Activated naive CD8-positive, alpha-beta T cell (primary cell): ENCODE results near the gene EDN2.

Source experiments
- H3K27ac Mint-ChIP-seq: one replicate; pipeline ENCODE4 v1.8.0; 2021; ENCODE audit warnings: mixed read lengths
- H3K27me3 Mint-ChIP-seq: one replicate; pipeline ENCODE4 v1.8.0; 2021; ENCODE audit warnings: mixed read lengths
- H3K36me3 Mint-ChIP-seq: one replicate; pipeline ENCODE4 v1.8.0; 2021; ENCODE audit warnings: mixed read lengths
- H3K4me1 Mint-ChIP-seq: one replicate; pipeline ENCODE4 v1.8.0; 2021; ENCODE audit warnings: low read depth, mixed read lengths
- H3K4me3 Mint-ChIP-seq: one replicate; pipeline ENCODE4 v1.8.0; 2021; ENCODE audit warnings: mild to moderate bottlenecking, mixed read lengths
- H3K9me3 Mint-ChIP-seq: one replicate; pipeline ENCODE4 v1.8.0; 2021; ENCODE audit warnings: low read depth, mixed read lengths

The EDN2 gene

GRCh38 chr1:41439234-41439633, 45.2 kb downstream of the EDN2 start:
- no peaks in the 10 kb centered on the region for H3K4me1 Mint-ChIP-seq
- H3K36me3 Mint-ChIP-seq = no peaks in the 10 kb centered on the region
- H3K4me3 Mint-ChIP-seq = no peak overlapping the region
- H3K27me3 Mint-ChIP-seq = peaks cover 6% of the 10 kb centered on the region
- peaks cover under 1% of the 10 kb centered on the region for H3K9me3 Mint-ChIP-seq
- no peak overlapping the region for H3K27ac Mint-ChIP-seq

DNA sequence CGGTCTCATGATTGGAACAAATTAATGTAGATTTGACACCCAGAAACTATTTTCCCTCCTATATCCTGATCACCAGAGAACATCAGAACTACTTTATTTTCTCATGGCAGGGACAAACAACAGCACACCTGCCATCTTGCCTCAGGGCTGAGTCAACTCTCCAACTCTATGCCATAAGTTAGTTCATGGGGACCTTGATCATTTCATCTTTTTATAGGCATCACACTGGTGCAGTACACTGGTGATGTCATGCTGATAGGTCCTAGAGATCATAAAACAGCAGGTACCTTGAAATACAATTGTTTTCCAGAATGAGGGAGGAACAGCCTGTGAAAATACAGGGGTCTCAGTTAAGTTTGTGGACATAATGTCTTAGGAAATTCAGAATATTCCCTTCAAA, 45.8 kb downstream of the EDN2 start:
- Mint-ChIP-seq H3K36me3 (no peaks in the 10 kb centered on the region), H3K4me3 (no peak overlapping the region), H3K4me1 (no peaks in the 10 kb centered on the region), H3K27me3 (peaks cover 10% of the 10 kb centered on the region), H3K27ac (no peak overlapping the region), H3K9me3 (no peaks in the 10 kb centered on the region)

DNA sequence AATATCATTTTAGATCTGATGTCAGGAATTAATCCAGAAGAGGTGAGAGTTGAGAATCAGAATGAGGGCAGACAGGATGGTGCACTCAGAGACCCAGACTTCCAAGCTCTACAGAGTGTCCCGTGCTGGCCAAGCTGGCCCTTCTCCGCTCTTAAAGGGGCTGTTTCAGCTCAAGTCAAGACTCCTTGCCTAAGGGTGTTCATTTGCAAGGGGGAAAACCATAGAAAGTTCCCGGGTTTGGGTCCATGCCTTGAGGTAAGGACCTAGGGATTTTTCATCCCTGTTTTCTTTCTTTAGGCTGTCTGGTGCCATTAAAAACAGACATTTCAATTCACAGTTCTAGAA, 47.5 kb downstream of the EDN2 start:
- no peaks in the 10 kb centered on the region for H3K36me3 Mint-ChIP-seq
- no peak overlapping the region for H3K4me3 Mint-ChIP-seq
- H3K4me1 Mint-ChIP-seq = no peaks in the 10 kb centered on the region
- no peak overlapping the region for H3K27ac Mint-ChIP-seq
- no peaks in the 10 kb centered on the region for H3K9me3 Mint-ChIP-seq
- H3K27me3 Mint-ChIP-seq = peaks cover 13% of the 10 kb centered on the region

DNA sequence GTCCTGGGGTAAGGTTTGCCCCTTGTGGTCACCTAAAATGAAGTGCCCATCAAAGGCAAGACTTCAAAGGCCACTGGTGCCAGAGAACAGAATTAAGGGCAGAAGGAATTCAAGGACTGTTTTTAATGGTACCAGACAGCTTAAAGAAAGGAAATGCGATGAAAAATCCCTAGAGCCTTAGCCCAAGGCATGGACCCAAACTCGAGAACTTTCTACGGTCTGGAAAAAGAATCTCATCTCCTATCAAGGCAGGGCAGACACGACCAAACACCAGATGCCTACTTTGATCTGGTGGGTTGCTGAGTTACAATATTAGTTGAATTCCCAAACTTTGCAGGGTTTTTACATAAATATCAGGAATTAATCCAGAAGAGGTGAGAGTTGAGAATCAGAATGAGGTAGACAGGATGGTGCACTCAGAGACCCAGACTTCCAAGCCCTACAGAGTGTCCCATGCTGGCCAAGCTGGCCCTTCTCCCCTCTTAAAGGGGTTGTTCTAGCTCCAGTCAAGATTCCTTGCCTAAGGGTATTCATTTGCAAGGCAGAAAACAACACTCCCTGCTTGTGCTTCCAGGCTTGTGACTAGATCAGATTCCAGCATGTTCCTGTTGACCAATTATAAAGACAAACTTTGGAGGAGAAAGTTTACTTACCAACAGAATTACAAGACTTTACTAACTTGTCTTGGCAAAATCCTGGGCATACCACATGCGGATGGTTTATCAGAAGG, 48.0 kb downstream of the EDN2 start:
- peaks cover 13% of the 10 kb centered on the region for H3K27me3 Mint-ChIP-seq
- no peak overlapping the region for H3K27ac Mint-ChIP-seq
- no peaks in the 10 kb centered on the region for H3K36me3 Mint-ChIP-seq
- H3K9me3 Mint-ChIP-seq = no peaks in the 10 kb centered on the region
- no peaks in the 10 kb centered on the region for H3K4me1 Mint-ChIP-seq
- no peak overlapping the region for H3K4me3 Mint-ChIP-seq

DNA sequence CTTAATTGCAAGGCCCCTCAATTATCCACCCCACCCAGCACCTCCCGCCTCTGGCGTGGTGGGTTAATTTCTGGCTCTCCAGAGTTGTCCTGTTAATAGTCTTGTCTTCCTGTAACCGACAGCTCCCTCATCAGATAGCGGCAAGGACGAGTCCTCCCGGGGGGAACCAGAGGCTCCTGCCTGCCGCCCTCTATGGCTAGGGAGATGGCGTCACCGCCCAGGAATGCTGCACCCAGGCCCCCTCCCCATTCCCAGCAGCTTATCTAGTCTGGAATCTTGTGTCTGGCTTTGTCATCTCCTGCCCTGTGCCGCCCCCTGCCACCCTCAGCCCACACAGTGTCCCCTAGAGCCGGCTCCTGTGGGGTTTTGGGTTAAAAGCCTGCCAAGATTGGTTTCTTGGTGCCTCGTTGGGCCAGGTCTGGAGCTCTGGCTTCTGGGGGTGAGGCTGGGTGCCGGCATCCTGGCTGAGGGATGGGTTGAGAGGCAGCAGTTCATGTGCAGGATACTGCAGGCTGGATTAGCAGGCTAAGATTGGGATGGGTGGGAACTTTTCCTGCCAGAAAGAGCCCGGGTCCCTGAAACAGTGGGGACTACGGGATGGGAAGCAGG, 48.8 kb downstream of the EDN2 start:
- Mint-ChIP-seq H3K36me3 (no peaks in the 10 kb centered on the region), H3K27ac (no peak overlapping the region), H3K4me3 (no peak overlapping the region), H3K4me1 (no peaks in the 10 kb centered on the region), H3K9me3 (no peaks in the 10 kb centered on the region), H3K27me3 (peaks cover 13% of the 10 kb centered on the region)

GRCh38 chr1:41434748-41435449, 49.6 kb downstream of the EDN2 start:
- H3K4me3 Mint-ChIP-seq = no peak overlapping the region
- peaks cover 13% of the 10 kb centered on the region for H3K27me3 Mint-ChIP-seq
- no peak overlapping the region for H3K27ac Mint-ChIP-seq
- H3K36me3 Mint-ChIP-seq = no peaks in the 10 kb centered on the region
- no peaks in the 10 kb centered on the region for H3K4me1 Mint-ChIP-seq
- no peaks in the 10 kb centered on the region for H3K9me3 Mint-ChIP-seq

DNA sequence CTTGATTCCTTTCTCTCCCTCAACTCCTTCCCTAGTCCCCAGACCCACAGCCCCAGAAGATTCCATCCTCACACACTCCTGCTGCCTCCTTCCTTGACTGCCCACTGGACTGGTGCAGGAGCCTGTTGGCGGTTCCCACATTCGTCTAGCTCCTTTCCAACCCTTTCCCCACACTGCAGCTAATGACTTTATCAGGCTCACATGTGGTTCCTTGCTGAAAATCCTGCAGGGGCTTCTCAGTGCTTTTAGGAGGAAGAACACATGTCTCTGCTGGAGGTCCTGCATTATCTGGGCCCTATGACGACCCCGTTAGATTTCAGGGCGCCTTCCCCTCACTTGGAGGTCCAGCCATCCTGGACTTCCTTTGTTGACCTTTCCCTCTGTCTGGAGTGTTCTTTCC, 50.2 kb downstream of the EDN2 start:
- Mint-ChIP-seq H3K4me1 (no peaks in the 10 kb centered on the region), H3K9me3 (no peaks in the 10 kb centered on the region), H3K27ac (no peak overlapping the region), H3K27me3 (peaks cover 13% of the 10 kb centered on the region), H3K4me3 (no peak overlapping the region), H3K36me3 (no peaks in the 10 kb centered on the region)

DNA sequence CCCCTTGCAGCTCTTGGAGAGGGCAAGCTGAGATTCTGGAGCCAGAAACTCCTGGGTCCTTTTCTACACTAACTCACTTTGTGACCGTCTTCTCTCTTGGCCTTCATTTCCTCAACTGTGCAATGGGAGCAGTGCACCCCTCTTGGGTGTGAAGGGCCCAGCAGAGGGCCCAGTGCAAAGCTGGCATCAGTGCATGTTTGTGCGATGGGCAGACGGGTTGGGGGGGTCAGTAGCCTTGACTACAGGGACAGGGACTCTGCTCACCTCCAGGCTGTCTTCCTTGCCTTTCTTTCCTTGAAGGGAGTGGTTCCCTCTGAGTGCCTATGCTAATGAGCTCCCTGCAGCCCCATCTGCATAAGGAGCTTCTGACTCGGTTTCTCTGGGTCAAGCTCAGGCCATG, 51.0 kb downstream of the EDN2 start:
- Mint-ChIP-seq H3K27me3 (peaks cover 13% of the 10 kb centered on the region), H3K27ac (no peak overlapping the region), H3K36me3 (no peaks in the 10 kb centered on the region), H3K4me3 (no peak overlapping the region), H3K9me3 (no peaks in the 10 kb centered on the region), H3K4me1 (no peaks in the 10 kb centered on the region)

DNA sequence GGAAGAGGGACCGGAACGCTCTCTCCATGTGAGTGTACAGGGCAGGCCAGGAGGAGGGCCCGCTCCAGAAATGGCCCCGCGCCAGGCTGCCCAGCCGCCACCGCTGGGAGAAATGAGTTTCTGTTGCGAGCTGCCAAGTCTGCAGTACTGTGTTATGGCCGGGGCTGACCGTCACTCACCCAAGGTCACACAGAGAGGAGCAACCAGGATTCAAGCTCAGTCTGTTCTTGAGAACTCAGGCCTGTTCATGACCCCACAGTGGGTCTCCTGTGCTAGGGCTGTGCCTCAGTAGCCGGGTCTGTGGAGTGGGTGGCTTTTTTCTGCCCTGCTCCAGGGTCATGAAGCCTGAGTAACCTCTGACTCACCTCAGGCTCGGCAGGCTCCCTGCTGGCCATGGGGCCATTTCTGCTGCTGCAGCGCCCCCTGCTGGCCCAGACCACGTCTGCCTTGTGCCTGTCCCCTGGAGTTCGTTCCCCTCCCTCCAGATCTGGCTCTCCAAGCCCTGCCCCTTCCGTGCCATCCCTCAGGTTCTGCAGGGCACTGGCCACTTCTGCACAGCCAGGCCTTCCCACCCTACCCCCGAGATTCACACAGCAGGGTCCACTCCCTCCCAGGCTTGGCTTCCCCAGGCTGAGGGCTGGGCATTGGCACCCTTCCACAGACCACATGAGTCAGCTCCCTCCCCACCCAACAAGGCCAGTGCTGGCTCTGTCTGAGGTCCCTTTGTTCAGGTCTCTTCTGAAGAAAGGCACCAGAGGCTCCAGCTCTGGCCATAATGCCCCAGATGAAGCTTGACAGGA, 51.8 kb downstream of the EDN2 start:
- Mint-ChIP-seq H3K4me1 (no peaks in the 10 kb centered on the region), H3K27me3 (peaks cover 13% of the 10 kb centered on the region), H3K9me3 (no peaks in the 10 kb centered on the region), H3K36me3 (no peaks in the 10 kb centered on the region), H3K4me3 (no peak overlapping the region), H3K27ac (no peak overlapping the region)

- Mint-ChIP-seq H3K9me3 (no peaks in the 10 kb centered on the region), H3K4me3 (no peak overlapping the region), H3K4me1 (no peaks in the 10 kb centered on the region), H3K27me3 (peaks cover 12% of the 10 kb centered on the region), H3K36me3 (no peaks in the 10 kb centered on the region), H3K27ac (no peak overlapping the region)
These were observed 52.8 kb downstream of the EDN2 start for GRCh38 chr1:41431490-41432350.

DNA sequence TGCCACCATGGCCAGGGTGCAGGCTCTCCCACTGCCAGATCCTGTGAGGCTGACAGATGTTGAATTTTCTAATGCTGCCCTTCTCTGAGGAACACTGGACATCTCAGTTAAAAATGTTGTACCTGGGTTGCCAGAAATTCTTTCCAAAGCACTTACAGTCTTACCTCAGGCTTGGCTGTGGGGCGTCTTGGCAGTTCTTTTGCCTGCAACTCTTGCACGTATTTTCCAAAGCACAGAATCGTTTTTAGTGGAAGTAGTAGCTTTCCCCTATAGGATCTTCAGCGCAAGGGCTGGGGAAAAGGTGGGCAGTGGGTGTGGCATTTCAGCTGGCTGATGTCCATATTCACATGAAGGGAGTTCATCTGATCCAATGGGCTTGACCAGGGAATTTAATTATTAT, 53.9 kb downstream of the EDN2 start:
- peaks cover 11% of the 10 kb centered on the region for H3K27me3 Mint-ChIP-seq
- no peaks in the 10 kb centered on the region for H3K9me3 Mint-ChIP-seq
- no peaks in the 10 kb centered on the region for H3K4me1 Mint-ChIP-seq
- H3K4me3 Mint-ChIP-seq = no peak overlapping the region
- no peak overlapping the region for H3K27ac Mint-ChIP-seq
- no peaks in the 10 kb centered on the region for H3K36me3 Mint-ChIP-seq

DNA sequence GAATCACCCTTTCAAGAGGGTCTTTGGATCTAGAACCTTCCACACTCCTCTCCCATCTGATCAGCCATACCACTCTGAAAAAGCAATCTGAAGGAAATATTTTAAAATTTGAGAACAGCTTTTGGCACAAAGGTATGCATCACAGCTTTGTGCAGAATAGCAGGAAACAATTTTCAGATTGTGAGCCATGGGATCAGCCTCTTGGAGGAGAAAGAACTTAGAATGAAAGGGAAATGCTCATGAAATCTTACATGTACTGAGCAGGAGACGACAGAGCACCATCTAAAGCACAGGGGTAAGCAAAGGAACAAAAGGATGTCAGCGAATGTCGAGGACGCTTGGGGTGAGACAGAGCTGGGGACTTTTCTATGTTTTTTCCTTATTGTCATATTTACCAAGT, 54.4 kb downstream of the EDN2 start:
- no peak overlapping the region for H3K4me3 Mint-ChIP-seq
- H3K36me3 Mint-ChIP-seq = no peaks in the 10 kb centered on the region
- peaks cover 9% of the 10 kb centered on the region for H3K27me3 Mint-ChIP-seq
- H3K4me1 Mint-ChIP-seq = no peaks in the 10 kb centered on the region
- H3K27ac Mint-ChIP-seq = no peak overlapping the region
- no peaks in the 10 kb centered on the region for H3K9me3 Mint-ChIP-seq

DNA sequence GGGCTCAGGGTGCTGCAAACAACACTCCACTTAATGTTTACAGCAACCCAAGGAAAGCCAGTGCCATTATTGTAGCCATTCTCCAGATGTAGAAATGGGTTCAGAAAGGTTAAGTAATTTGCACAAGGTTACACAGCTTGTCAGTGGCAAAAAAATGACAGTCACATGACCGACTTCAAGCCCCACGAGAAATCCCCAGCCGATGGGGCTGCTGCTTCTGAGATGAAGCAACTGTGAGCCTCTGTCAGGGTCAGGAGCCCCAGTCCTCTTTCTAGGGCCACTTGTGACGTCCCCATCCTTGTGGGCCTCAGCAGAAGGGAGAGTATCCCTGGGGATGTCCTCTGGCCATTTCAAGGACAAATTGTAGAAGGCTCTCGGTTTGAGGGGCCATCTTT, 54.8 kb downstream of the EDN2 start:
- H3K4me1 Mint-ChIP-seq = no peaks in the 10 kb centered on the region
- no peaks in the 10 kb centered on the region for H3K9me3 Mint-ChIP-seq
- no peaks in the 10 kb centered on the region for H3K36me3 Mint-ChIP-seq
- H3K27ac Mint-ChIP-seq = no peak overlapping the region
- H3K4me3 Mint-ChIP-seq = no peak overlapping the region
- H3K27me3 Mint-ChIP-seq = peaks cover 7% of the 10 kb centered on the region
